HepG2 (cell line): ENCODE measurements around the gene SYNJ2. TPM values are rescaled to one million over a fixed set of nuclear protein-coding genes. Genes with fewer than 3 reads are reported as not detected.
A peak's percentile ranks its signal among the peaks of the same experiment; 100 is the strongest.

Experiments used
- ATF7 ChIP-seq, 2 experiments: fragments of 450-650 bp in 1 of 2; sonication (generic) in 1 of 2; formaldehyde crosslinking in 1 of 2; IDR thresholded peaks; 2 replicates each; pipeline versions ENCODE4 v1.4.0 to v1.6.1; 2016 to 2020; ENCODE audit warnings: antibody characterized with exemption in 1 of 2, mild to moderate bottlenecking in 1 of 2, missing genetic modification reagents in 1 of 2
- CREB1 ChIP-seq, 2 experiments: fragments of 450-650 bp in 1 of 2; IDR thresholded peaks; 2 replicates each; pipeline ENCODE4 v1.6.1; 2016 to 2017; ENCODE audit warnings: control low read depth in 1 of 2, mild to moderate bottlenecking in 1 of 2, missing compliant biosample characterization in 1 of 2, missing genetic modification characterization in 1 of 2
- DNMT3B ChIP-seq: conservative IDR thresholded peaks from 2 replicates; pipeline ENCODE4 v1.6.1; 2016; ENCODE audit warnings: missing biosample characterization, control low read depth
- FOSL2 ChIP-seq: sonication (generic); formaldehyde crosslinking; IDR thresholded peaks from 2 replicates; pipeline ENCODE4 v1.4.0; 2020; ENCODE audit warnings: missing genetic modification reagents
- FOXC1 ChIP-seq: sonication (generic); formaldehyde crosslinking; IDR thresholded peaks from 2 replicates; pipeline ENCODE4 v1.8.0; 2022; ENCODE audit warnings: mild to moderate bottlenecking, missing genetic modification reagents, borderline replicate concordance
- FOXK2 ChIP-seq: fragments of 450-650 bp; IDR thresholded peaks from 2 replicates; pipeline ENCODE4 v1.6.1; 2016
- GATA4 ChIP-seq: sonication (generic); IDR thresholded peaks from 2 replicates; pipeline ENCODE4 v1.6.1; 2016; ENCODE audit warnings: antibody characterized with exemption, low read depth, borderline replicate concordance
- KDM5A ChIP-seq: fragments of 200-600 bp; sonication (generic); IDR thresholded peaks from 2 replicates; pipeline ENCODE4 v1.7.0; 2018; ENCODE audit warnings: antibody characterized with exemption, mild to moderate bottlenecking, low read length, borderline replicate concordance
- KLF13 ChIP-seq: sonication (generic); formaldehyde crosslinking; IDR thresholded peaks from 2 replicates; pipeline ENCODE4 v1.4.0; 2020; ENCODE audit warnings: mild to moderate bottlenecking, missing genetic modification reagents
- MIER2 ChIP-seq: IDR thresholded peaks from 2 replicates; pipeline ENCODE4 v1.6.1; 2016; ENCODE audit warnings: missing biosample characterization, missing genetic modification reagents
- ONECUT2 ChIP-seq: sonication (generic); formaldehyde crosslinking; IDR thresholded peaks from 2 replicates; pipeline ENCODE4 v1.4.0; 2020; ENCODE audit warnings: missing genetic modification reagents
- PCBP1 ChIP-seq: fragments of 200-400 bp; formaldehyde crosslinking; IDR thresholded peaks from 2 replicates; pipeline ENCODE4 v1.6.1; 2017; ENCODE audit warnings: mild to moderate bottlenecking, low read depth, low read length, borderline replicate concordance
- POLR2AphosphoS5 ChIP-seq: IDR thresholded peaks from 2 replicates; pipeline ENCODE4 v1.6.1; 2012; ENCODE audit warnings: low read depth, low read length
- RAD21 ChIP-seq: fragments of 450-650 bp; formaldehyde crosslinking; IDR thresholded peaks from 2 replicates; pipeline ENCODE4 v1.5.0; 2020; ENCODE audit warnings: mild to moderate bottlenecking
- RBAK ChIP-seq: sonication (generic); formaldehyde crosslinking; IDR thresholded peaks from 2 replicates; pipeline ENCODE4 v1.5.1; 2020; ENCODE audit warnings: mild to moderate bottlenecking, missing genetic modification reagents
- SAP130 ChIP-seq: IDR thresholded peaks from 2 replicates; pipeline ENCODE4 v1.6.1; 2016; ENCODE audit warnings: low read depth
- SIN3B ChIP-seq: fragments of 150-350 bp; IDR thresholded peaks from 2 replicates; pipeline ENCODE4 v1.6.1; 2014; ENCODE audit warnings: low read length
- SMARCC2 ChIP-seq: fragments of 450-650 bp; IDR thresholded peaks from 2 replicates; pipeline ENCODE4 v1.6.1; 2017; ENCODE audit warnings: antibody characterized with exemption, mild to moderate bottlenecking
- SNAI1 ChIP-seq: sonication (generic); formaldehyde crosslinking; IDR thresholded peaks from 2 replicates; pipeline ENCODE4 v1.5.0; 2020; ENCODE audit warnings: mild to moderate bottlenecking, missing genetic modification reagents, borderline replicate concordance
- SP5 ChIP-seq: IDR thresholded peaks from 2 replicates; pipeline ENCODE4 v1.6.1; 2016; ENCODE audit warnings: low read depth, borderline replicate concordance
- SUZ12 ChIP-seq: fragments of 150-350 bp; IDR thresholded peaks from 2 replicates; pipeline ENCODE4 v1.6.1; 2014; ENCODE audit warnings: low read depth, low read length
- ZC3H4 ChIP-seq: sonication (generic); formaldehyde crosslinking; IDR thresholded peaks from 2 replicates; pipeline ENCODE4 v1.4.0; 2020; ENCODE audit warnings: missing genetic modification reagents, borderline replicate concordance
- ZFP41 ChIP-seq: sonication (generic); formaldehyde crosslinking; IDR thresholded peaks from 2 replicates; pipeline ENCODE4 v1.4.0; 2020; ENCODE audit warnings: mild to moderate bottlenecking, missing genetic modification reagents, borderline replicate concordance
- ZFX ChIP-seq: sonication (generic); formaldehyde crosslinking; IDR thresholded peaks from 2 replicates; pipeline ENCODE4 v1.4.0; 2020; ENCODE audit warnings: mild to moderate bottlenecking, low read depth, missing genetic modification reagents, moderate library complexity
- ZFY ChIP-seq: sonication (generic); formaldehyde crosslinking; IDR thresholded peaks from 2 replicates; pipeline ENCODE4 v1.4.0; 2020; ENCODE audit warnings: missing genetic modification reagents
- ZNF138 ChIP-seq: sonication (generic); formaldehyde crosslinking; IDR thresholded peaks from 2 replicates; pipeline ENCODE4 v1.5.0; 2020; ENCODE audit warnings: mild to moderate bottlenecking, low read depth, missing genetic modification reagents
- ZNF335 ChIP-seq: sonication (generic); formaldehyde crosslinking; IDR thresholded peaks from 2 replicates; pipeline ENCODE4 v1.4.0; 2020; ENCODE audit warnings: missing genetic modification reagents
- ZNF34 ChIP-seq: sonication (generic); formaldehyde crosslinking; IDR thresholded peaks from 2 replicates; pipeline ENCODE4 v1.4.0; 2020; ENCODE audit warnings: mild to moderate bottlenecking, missing genetic modification reagents, borderline replicate concordance
- ZNF441 ChIP-seq: sonication (generic); formaldehyde crosslinking; IDR thresholded peaks from 2 replicates; pipeline ENCODE4 v1.7.0; 2021; ENCODE audit warnings: missing genetic modification reagents, borderline replicate concordance
- ZNF446 ChIP-seq: sonication (generic); formaldehyde crosslinking; IDR thresholded peaks from 2 replicates; pipeline ENCODE4 v1.5.0; 2020; ENCODE audit warnings: mild to moderate bottlenecking, missing genetic modification reagents
- ZNF460 ChIP-seq: sonication (generic); formaldehyde crosslinking; IDR thresholded peaks from 2 replicates; pipeline ENCODE4 v1.5.1; 2020; ENCODE audit warnings: missing genetic modification reagents, mild to moderate bottlenecking, borderline replicate concordance
- ZNF773 ChIP-seq: sonication (generic); formaldehyde crosslinking; IDR thresholded peaks from 2 replicates; pipeline ENCODE4 v1.4.0; 2020; ENCODE audit warnings: missing genetic modification reagents, borderline replicate concordance
- ZNF788 ChIP-seq: sonication (generic); formaldehyde crosslinking; IDR thresholded peaks from 2 replicates; pipeline ENCODE4 v1.5.0; 2020; ENCODE audit warnings: mild to moderate bottlenecking, missing genetic modification reagents, borderline replicate concordance
- ZNF891 ChIP-seq: sonication (generic); formaldehyde crosslinking; IDR thresholded peaks from 2 replicates; pipeline ENCODE4 v1.5.0; 2020; ENCODE audit warnings: mild to moderate bottlenecking, missing genetic modification reagents
- polyA plus RNA-seq, 8 experiments: library from polyadenylated mRNA; depleted of rRNA in 3 of 8; stranded (reverse) in 7 of 8; unstranded in 1 of 8; fragments of >200 nt; fragmentation: Illumina TruSeq in 4 of 8; extraction: Trizol in 4 of 8; gene quantifications; 2 replicates each; pipeline versions ENCODE4 v1.2.1 to v1.2.3, GENCODE V29; 2011 to 2016; ENCODE audit warnings: low read depth in 4 of 8, missing spikeins in 1 of 8, mixed read lengths in 1 of 8; ENCODE audit not compliant: insufficient read depth in 1 of 8
- total RNA-seq, 5 experiments: library from RNA; depleted of rRNA; stranded (reverse); fragments of >200 nt; fragmentation: Illumina TruSeq; extraction: Trizol; gene quantifications; 2 replicates each; pipeline ENCODE4 v1.2.3, GENCODE V29; 2016; ENCODE audit warnings: low read depth in 1 of 5
- TF ChIP-seq, protein P1 (sequence below): IDR thresholded peaks from 2 replicates; pipeline ENCODE4 v1.6.1; 2016; ENCODE audit warnings: missing compliant biosample characterization, missing genetic modification reagents, borderline replicate concordance

SYNJ2 gene
- total and polyA plus RNA-seq, 2 of the 13 experiments (the other 11 are each of a cell fraction or from before 2014, with no cell fraction given) = 39.1 to 57.6 TPM

DNA sequence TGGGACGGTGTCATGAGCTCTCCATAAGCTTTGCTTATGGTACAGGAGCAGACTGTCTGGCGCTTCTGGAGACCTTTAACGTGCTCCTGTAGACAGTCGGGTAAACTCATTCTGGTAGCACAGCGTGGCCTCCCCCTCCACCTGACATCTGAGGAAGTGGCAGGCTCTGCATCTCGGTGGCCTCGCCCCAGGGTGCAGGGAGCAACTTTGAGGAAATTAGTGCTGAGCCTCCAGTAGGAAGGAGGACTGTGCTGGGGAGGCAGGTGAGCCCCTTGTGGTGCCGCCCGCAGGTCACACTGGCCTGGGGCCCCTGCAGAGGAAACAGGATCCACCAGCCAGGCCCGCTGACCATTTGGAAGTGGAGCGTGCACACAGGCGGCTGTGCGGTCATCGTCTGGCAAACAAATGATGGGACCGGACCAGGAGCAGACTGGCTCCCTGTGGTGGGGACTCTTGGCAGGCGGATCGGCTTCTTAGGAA is 57.9 kb downstream of the SYNJ2 start (continued):
- TF ChIP-seq DNMT3B = no peak
- no peak for TF ChIP-seq RAD21 (CRISPR knock-in tag)
- TF ChIP-seq POLR2AphosphoS5 = peak; percentile 10; the same call in 1 of the 2 replicates
- TF ChIP-seq SNAI1 (CRISPR knock-in tag) = no peak
- no peak for TF ChIP-seq ZNF138 (CRISPR knock-in tag)
- TF ChIP-seq ZNF788 = no peak
- no peak for TF ChIP-seq GATA4
- TF ChIP-seq PCBP1 = no peak
- TF ChIP-seq ONECUT2 (CRISPR knock-in tag) = no peak
- TF ChIP-seq ZFY = no peak; the same call in 1 of the 2 replicates
- TF ChIP-seq ZC3H4 (CRISPR knock-in tag) = no peak
- TF ChIP-seq ZNF335 = no peak
- no peak for TF ChIP-seq SUZ12
- TF ChIP-seq ZFP41 (CRISPR knock-in tag) = no peak
- no peak for TF ChIP-seq MIER2 (CRISPR knock-in tag)
- TF ChIP-seq KDM5A = no peak
- TF ChIP-seq ZFX = peak; percentile 41; the same call in 1 of the 2 replicates
- 0 out of 2 replicates have a peak, but pooled peaks have one; percentile 5 for TF ChIP-seq ZNF441
- no peak for TF ChIP-seq CREB1 (IDR thresholded peaks at IDR 0.05)
- TF ChIP-seq CREB1 (CRISPR knock-in tag; IDR thresholded peaks at IDR 0.05) = no peak
- no peak for TF ChIP-seq ZNF460 (CRISPR knock-in tag)
- TF ChIP-seq SP5 = no peak
- TF ChIP-seq FOXC1 = no peak
- peak; percentile 4; the same call in 1 of the 2 replicates for TF ChIP-seq FOSL2 (CRISPR knock-in tag)
- TF ChIP-seq SMARCC2 = no peak
- no peak for TF ChIP-seq SIN3B
- TF ChIP-seq, protein P1, sequence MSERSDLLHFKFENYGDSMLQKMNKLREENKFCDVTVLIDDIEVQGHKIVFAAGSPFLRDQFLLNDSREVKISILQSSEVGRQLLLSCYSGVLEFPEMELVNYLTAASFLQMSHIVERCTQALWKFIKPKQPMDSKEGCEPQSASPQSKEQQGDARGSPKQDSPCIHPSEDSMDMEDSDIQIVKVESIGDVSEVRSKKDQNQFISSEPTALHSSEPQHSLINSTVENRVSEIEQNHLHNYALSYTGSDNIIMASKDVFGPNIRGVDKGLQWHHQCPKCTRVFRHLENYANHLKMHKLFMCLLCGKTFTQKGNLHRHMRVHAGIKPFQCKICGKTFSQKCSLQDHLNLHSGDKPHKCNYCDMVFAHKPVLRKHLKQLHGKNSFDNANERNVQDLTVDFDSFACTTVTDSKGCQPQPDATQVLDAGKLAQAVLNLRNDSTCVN = no peak
- TF ChIP-seq ZNF773 (CRISPR knock-in tag) = no peak
- no peak for TF ChIP-seq ZNF446
- TF ChIP-seq KLF13 (CRISPR knock-in tag) = no peak
- no peak for TF ChIP-seq ZNF891 (CRISPR knock-in tag)
- TF ChIP-seq FOXK2 = no peak
- TF ChIP-seq ATF7 (IDR thresholded peaks at IDR 0.05) = no peak
- TF ChIP-seq ATF7 (CRISPR knock-in tag; IDR thresholded peaks at IDR 0.05) = no peak
- no peak for TF ChIP-seq RBAK (CRISPR knock-in tag)
- TF ChIP-seq ZNF34 (CRISPR knock-in tag) = no peak
- no peak for TF ChIP-seq SAP130
